GM23338 (cell line): ENCODE measurements around the gene MATN1. TPM values are rescaled to one million over a fixed set of nuclear protein-coding genes. Genes with fewer than 3 reads are reported as not detected.

Experiments
- ATAC-seq: fragments of 200-7000 bp; cut with Tn5 transposase; 3 replicates; pipeline ENCODE4 v1.9.1; 2020
- DNase-seq: peaks from one replicate; pipeline ENCODE4 v3.0.0-alpha.2; 2015; ENCODE audit warnings: low spot score
- H2AFZ ChIP-seq: fragments of 200-600 bp; sonication (generic); 2 replicates; pipeline ENCODE4 v1.8.0; 2016; ENCODE audit warnings: antibody characterized with exemption, mild to moderate bottlenecking, moderate library complexity
- H3F3A ChIP-seq: fragments of 200-600 bp; sonication (generic); replicated peaks from 2 replicates; pipeline ENCODE4 v1.8.0; 2017; ENCODE audit warnings: antibody characterized with exemption, mixed run types, low read depth
- H3K27ac ChIP-seq: fragments of 200-600 bp; sonication (generic); 2 replicates; pipeline ENCODE4 v1.6.1; 2016; ENCODE audit warnings: low read depth
- H3K27me3 ChIP-seq: fragments of 200-600 bp; sonication (generic); 2 replicates; pipeline ENCODE4 v1.8.0; 2016; ENCODE audit warnings: mild to moderate bottlenecking, mixed run types, moderate library complexity; ENCODE audit not compliant: insufficient read depth
- H3K36me3 ChIP-seq: fragments of 200-600 bp; sonication (generic); 2 replicates; pipeline ENCODE4 v1.8.0; 2016; ENCODE audit warnings: mild to moderate bottlenecking; ENCODE audit not compliant: insufficient read depth
- H3K4me1 ChIP-seq: fragments of 200-600 bp; sonication (generic); 2 replicates; pipeline ENCODE4 v1.8.0; 2016; ENCODE audit warnings: mild to moderate bottlenecking, moderate library complexity; ENCODE audit not compliant: insufficient read depth
- H3K4me2 ChIP-seq: fragments of 200-600 bp; sonication (generic); 2 replicates; pipeline ENCODE4 v1.7.1; 2017; ENCODE audit warnings: mixed run types
- H3K4me3 ChIP-seq: fragments of 200-600 bp; sonication (generic); 2 replicates; pipeline ENCODE4 v1.6.1; 2016; ENCODE audit warnings: mixed run types
- H3K79me2 ChIP-seq: fragments of 200-600 bp; sonication (generic); replicated peaks from 2 replicates; pipeline ENCODE4 v1.8.0; 2017; ENCODE audit warnings: mild to moderate bottlenecking; ENCODE audit not compliant: insufficient read depth
- H3K9me2 ChIP-seq: fragments of 200-600 bp; sonication (generic); 2 replicates; pipeline ENCODE4 v1.8.0; 2017; ENCODE audit not compliant: insufficient read depth
- H4K20me1 ChIP-seq: fragments of 200-600 bp; sonication (generic); replicated peaks from 2 replicates; pipeline ENCODE4 v1.8.0; 2017; ENCODE audit warnings: mild to moderate bottlenecking; ENCODE audit not compliant: insufficient read depth
- H3K27ac Mint-ChIP-seq: 2 replicates; pipeline ENCODE4 v1.8.0; 2020; ENCODE audit warnings: inconsistent platforms, mild to moderate bottlenecking, moderate library complexity, mixed read lengths
- H3K27me3 Mint-ChIP-seq: 3 replicates; pipeline ENCODE4 v1.8.0; 2022; ENCODE audit warnings: low read depth, mild to moderate bottlenecking, moderate library complexity, mixed read lengths, inconsistent platforms; ENCODE audit not compliant: insufficient read depth, poor library complexity
- H3K36me3 Mint-ChIP-seq: 3 replicates; pipeline ENCODE4 v1.8.0; 2021; ENCODE audit warnings: low read depth, mild to moderate bottlenecking, inconsistent platforms, moderate library complexity, mixed read lengths
- H3K4me1 Mint-ChIP-seq: 3 replicates; pipeline ENCODE4 v1.8.0; 2020; ENCODE audit warnings: mild to moderate bottlenecking, inconsistent platforms, mixed read lengths
- H3K4me3 Mint-ChIP-seq: 3 replicates; pipeline ENCODE4 v1.8.0; 2021; ENCODE audit warnings: moderate library complexity, mild to moderate bottlenecking, inconsistent platforms, mixed read lengths
- H3K9me3 Mint-ChIP-seq: 3 replicates; pipeline ENCODE4 v1.8.0; 2020; ENCODE audit warnings: moderate library complexity, mild to moderate bottlenecking, inconsistent platforms, mixed read lengths
- CTCF ChIP-seq, 2 experiments: fragments of 200-600 bp in 1 of 2; sonication (generic) in 1 of 2; conservative IDR thresholded peaks; 2 replicates each; pipeline versions ENCODE4 v1.5.1 to v1.6.1; 2016 to 2017; ENCODE audit warnings: antibody characterized with exemption in 2 of 2, low read depth in 2 of 2, mild to moderate bottlenecking in 2 of 2, moderate library complexity in 1 of 2
- JUNB ChIP-seq: IDR thresholded peaks from one replicate; pipeline ENCODE4 v1.6.1; 2016; ENCODE audit warnings: antibody characterized with exemption; ENCODE audit not compliant: unreplicated experiment
- STAT1 ChIP-seq: IDR thresholded peaks from one replicate; pipeline ENCODE4 v1.6.1; 2016; ENCODE audit warnings: antibody characterized with exemption; ENCODE audit not compliant: unreplicated experiment
- ZNF331 ChIP-seq: fragments of 250-450 bp; sonication (Bioruptor Pico); IDR thresholded peaks from 2 replicates; pipeline ENCODE4 v1.5.0; 2020; ENCODE audit warnings: low read depth, mild to moderate bottlenecking, moderate library complexity
- polyA plus RNA-seq: library from polyadenylated mRNA; unstranded; fragments of >200 nt; fragmentation: Nextera tagmentation; extraction: Ambion mirVana; gene quantifications from 2 replicates; pipeline ENCODE4 v1.2.1, GENCODE V29; 2016
- total RNA-seq: library from RNA; depleted of rRNA; stranded (reverse); fragments of >200 nt; shearing (Covaris generic); gene quantifications from 2 replicates; pipeline ENCODE4 v1.2.3, GENCODE V29; 2014
- TF ChIP-seq, protein P1 (sequence below): fragments of 250-450 bp; sonication (Bioruptor Pico); IDR thresholded peaks from 2 replicates; pipeline ENCODE4 v1.5.0; 2020; ENCODE audit warnings: mild to moderate bottlenecking, moderate library complexity

MATN1 gene
- total and polyA plus RNA-seq, 2 experiments from 2014 or later, result 0.08 to 0.31 TPM

GRCh38 chr1:30701258-30701633 lies 22.1 kb downstream of the MATN1 start (continued):
- TF ChIP-seq, protein P1, sequence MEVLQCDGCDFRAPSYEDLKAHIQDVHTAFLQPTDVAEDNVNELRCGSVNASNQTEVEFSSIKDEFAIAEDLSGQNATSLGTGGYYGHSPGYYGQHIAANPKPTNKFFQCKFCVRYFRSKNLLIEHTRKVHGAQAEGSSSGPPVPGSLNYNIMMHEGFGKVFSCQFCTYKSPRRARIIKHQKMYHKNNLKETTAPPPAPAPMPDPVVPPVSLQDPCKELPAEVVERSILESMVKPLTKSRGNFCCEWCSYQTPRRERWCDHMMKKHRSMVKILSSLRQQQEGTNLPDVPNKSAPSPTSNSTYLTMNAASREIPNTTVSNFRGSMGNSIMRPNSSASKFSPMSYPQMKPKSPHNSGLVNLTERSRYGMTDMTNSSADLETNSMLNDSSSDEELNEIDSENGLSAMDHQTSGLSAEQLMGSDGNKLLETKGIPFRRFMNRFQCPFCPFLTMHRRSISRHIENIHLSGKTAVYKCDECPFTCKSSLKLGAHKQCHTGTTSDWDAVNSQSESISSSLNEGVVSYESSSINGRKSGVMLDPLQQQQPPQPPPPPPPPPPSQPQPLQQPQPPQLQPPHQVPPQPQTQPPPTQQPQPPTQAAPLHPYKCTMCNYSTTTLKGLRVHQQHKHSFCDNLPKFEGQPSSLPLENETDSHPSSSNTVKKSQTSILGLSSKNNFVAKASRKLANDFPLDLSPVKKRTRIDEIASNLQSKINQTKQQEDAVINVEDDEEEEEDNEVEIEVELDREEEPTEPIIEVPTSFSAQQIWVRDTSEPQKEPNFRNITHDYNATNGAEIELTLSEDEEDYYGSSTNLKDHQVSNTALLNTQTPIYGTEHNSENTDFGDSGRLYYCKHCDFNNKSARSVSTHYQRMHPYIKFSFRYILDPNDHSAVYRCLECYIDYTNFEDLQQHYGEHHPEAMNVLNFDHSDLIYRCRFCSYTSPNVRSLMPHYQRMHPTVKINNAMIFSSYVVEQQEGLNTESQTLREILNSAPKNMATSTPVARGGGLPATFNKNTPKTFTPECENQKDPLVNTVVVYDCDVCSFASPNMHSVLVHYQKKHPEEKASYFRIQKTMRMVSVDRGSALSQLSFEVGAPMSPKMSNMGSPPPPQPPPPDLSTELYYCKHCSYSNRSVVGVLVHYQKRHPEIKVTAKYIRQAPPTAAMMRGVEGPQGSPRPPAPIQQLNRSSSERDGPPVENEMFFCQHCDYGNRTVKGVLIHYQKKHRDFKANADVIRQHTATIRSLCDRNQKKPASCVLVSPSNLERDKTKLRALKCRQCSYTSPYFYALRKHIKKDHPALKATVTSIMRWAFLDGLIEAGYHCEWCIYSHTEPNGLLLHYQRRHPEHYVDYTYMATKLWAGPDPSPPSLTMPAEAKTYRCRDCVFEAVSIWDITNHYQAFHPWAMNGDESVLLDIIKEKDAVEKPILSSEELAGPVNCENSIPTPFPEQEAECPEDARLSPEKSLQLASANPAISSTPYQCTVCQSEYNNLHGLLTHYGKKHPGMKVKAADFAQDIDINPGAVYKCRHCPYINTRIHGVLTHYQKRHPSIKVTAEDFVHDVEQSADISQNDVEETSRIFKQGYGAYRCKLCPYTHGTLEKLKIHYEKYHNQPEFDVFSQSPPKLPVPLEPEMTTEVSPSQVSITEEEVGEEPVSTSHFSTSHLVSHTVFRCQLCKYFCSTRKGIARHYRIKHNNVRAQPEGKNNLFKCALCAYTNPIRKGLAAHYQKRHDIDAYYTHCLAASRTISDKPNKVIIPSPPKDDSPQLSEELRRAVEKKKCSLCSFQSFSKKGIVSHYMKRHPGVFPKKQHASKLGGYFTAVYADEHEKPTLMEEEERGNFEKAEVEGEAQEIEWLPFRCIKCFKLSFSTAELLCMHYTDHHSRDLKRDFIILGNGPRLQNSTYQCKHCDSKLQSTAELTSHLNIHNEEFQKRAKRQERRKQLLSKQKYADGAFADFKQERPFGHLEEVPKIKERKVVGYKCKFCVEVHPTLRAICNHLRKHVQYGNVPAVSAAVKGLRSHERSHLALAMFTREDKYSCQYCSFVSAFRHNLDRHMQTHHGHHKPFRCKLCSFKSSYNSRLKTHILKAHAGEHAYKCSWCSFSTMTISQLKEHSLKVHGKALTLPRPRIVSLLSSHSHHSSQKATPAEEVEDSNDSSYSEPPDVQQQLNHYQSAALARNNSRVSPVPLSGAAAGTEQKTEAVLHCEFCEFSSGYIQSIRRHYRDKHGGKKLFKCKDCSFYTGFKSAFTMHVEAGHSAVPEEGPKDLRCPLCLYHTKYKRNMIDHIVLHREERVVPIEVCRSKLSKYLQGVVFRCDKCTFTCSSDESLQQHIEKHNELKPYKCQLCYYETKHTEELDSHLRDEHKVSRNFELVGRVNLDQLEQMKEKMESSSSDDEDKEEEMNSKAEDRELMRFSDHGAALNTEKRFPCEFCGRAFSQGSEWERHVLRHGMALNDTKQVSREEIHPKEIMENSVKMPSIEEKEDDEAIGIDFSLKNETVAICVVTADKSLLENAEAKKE (CRISPR knock-in tag), result no peak
- TF ChIP-seq CTCF (conservative IDR thresholded peaks at IDR 0.05; ENCODE audit: low read depth in 2 of 2), result no peak
- TF ChIP-seq ZNF331, result no peak

DNA sequence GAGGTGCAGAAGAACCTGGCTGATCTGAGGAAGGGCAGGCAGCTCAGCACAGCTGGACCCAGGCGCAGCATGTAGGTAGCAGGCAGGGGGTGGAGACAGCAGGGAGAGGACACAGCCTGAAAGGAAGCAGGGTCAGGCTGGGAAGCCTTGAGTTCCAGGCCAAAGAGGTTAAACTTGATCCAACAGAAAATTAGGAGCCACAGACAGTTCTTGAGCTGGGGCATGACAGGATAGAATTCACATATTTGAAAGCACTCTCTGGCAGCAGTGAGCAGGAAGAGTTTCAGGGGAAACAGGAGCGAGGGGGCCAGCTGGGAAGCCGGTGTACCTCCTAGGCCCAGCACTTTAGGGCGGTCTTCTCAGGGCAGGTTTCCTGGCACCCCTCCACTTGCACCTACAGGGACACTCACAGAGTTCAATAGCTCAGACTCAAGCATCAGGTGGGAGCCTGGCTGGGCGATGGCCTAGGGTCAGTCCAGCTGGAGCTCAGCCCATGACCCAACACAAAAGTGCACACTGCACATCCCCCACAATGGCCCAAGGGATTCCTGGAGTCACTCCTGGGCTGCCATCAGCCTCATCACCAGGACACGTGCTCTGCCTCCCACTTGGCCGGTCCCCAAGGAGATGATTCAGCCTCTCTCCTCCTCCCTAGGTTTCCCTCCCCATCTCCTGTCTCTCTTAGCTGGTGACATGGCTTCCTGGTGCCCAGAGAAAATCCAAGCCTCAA lies 22.7 kb downstream of the MATN1 start:
- Histone ChIP-seq H3K4me1 (no peaks in the 10 kb centered on the region), H3K4me2 (no peak overlapping the region), H3K27me3 (no peaks in the 10 kb centered on the region), H3K27ac (no peak overlapping the region), H2AFZ (no peak overlapping the region), H3F3A (no peaks in the 10 kb centered on the region), H3K9me2 (peaks cover 9% of the 10 kb centered on the region; the same call in 1 of the 2 replicates), H3K79me2 (no peaks in the 10 kb centered on the region), H3K4me3 (no peak overlapping the region), H4K20me1 (no peaks in the 10 kb centered on the region), H3K36me3 (no peaks in the 10 kb centered on the region)
- Mint-ChIP-seq H3K36me3 (no peaks in the 10 kb centered on the region), H3K27me3 (no peaks in the 10 kb centered on the region), H3K4me1 (peaks cover 4% of the 10 kb centered on the region; the same call in 1 of the 3 replicates), H3K4me3 (no peak overlapping the region), H3K27ac (no peak overlapping the region), H3K9me3 (no peaks in the 10 kb centered on the region)
- DNase-seq (no peak), ATAC-seq (no peak)
- no peak for TF ChIP-seq ZNF331
- TF ChIP-seq STAT1, result no peak
- TF ChIP-seq, protein P1 (CRISPR knock-in tag), result no peak
- no peak for TF ChIP-seq JUNB
